ENCODE results near the gene MDN1.

Gene MDN1

GRCh38 chr6:89618026-89618425 is 201.6 kb downstream of the MDN1 start:
- Histone ChIP-seq H3K4me1 (ENCODE audit: control insufficient read depth in 2 of 2, insufficient read depth in 2 of 2, low read length in 2 of 2) (no peaks in the 10 kb centered on the region), H3K9me3 (ENCODE audit: control insufficient read depth in 2 of 2, low read length in 2 of 2) (no peaks in the 10 kb centered on the region), H3K4me3 (ENCODE audit: low read length in 2 of 2) (no peak overlapping the region), H3K9ac (ENCODE audit: low read depth in 1 of 2, low read length in 2 of 2) (no peak overlapping the region), H3K36me3 (ENCODE audit: control insufficient read depth in 2 of 2, insufficient read depth in 2 of 2, low read length in 2 of 2) (no peaks in the 10 kb centered on the region), H3K27ac (ENCODE audit: low read depth in 2 of 2, low read length in 2 of 2) (no peak overlapping the region), H3K27me3 (ENCODE audit: control insufficient read depth in 2 of 2, insufficient read depth in 2 of 2, low read length in 2 of 2) (no peaks in the 10 kb centered on the region)

- H3K4me1 ChIP-seq (ENCODE audit: control insufficient read depth in 2 of 2, insufficient read depth in 2 of 2, low read length in 2 of 2), result no peaks in the 10 kb centered on the region
- H3K27me3 ChIP-seq (ENCODE audit: control insufficient read depth in 2 of 2, insufficient read depth in 2 of 2, low read length in 2 of 2), result no peaks in the 10 kb centered on the region
- no peaks in the 10 kb centered on the region for H3K36me3 ChIP-seq (ENCODE audit: control insufficient read depth in 2 of 2, insufficient read depth in 2 of 2, low read length in 2 of 2)
- no peak overlapping the region for H3K4me3 ChIP-seq (ENCODE audit: low read length in 2 of 2)
- H3K9me3 ChIP-seq (ENCODE audit: control insufficient read depth in 2 of 2, low read length in 2 of 2), result no peaks in the 10 kb centered on the region
- H3K27ac ChIP-seq (ENCODE audit: low read depth in 2 of 2, low read length in 2 of 2), result no peak overlapping the region
- H3K9ac ChIP-seq (ENCODE audit: low read depth in 1 of 2, low read length in 2 of 2), result no peak overlapping the region
Measured at GRCh38 chr6:89616531-89616930, 203.1 kb downstream of the MDN1 start.

- no peaks in the 10 kb centered on the region for H3K9me3 ChIP-seq (ENCODE audit: control insufficient read depth in 2 of 2, low read length in 2 of 2)
- H3K27ac ChIP-seq (ENCODE audit: low read depth in 2 of 2, low read length in 2 of 2), result no peak overlapping the region
- H3K36me3 ChIP-seq (ENCODE audit: control insufficient read depth in 2 of 2, insufficient read depth in 2 of 2, low read length in 2 of 2), result no peaks in the 10 kb centered on the region
- H3K27me3 ChIP-seq (ENCODE audit: control insufficient read depth in 2 of 2, insufficient read depth in 2 of 2, low read length in 2 of 2), result no peaks in the 10 kb centered on the region
- H3K4me3 ChIP-seq (ENCODE audit: low read length in 2 of 2), result no peak overlapping the region
- H3K9ac ChIP-seq (ENCODE audit: low read depth in 1 of 2, low read length in 2 of 2), result no peak overlapping the region
- H3K4me1 ChIP-seq (ENCODE audit: control insufficient read depth in 2 of 2, insufficient read depth in 2 of 2, low read length in 2 of 2), result no peaks in the 10 kb centered on the region
Measured at GRCh38 chr6:89615882-89616281, 203.7 kb downstream of the MDN1 start.

GRCh38 chr6:89613790-89614189 is 205.8 kb downstream of the MDN1 start:
- no peaks in the 10 kb centered on the region for H3K4me1 ChIP-seq (ENCODE audit: control insufficient read depth in 2 of 2, insufficient read depth in 2 of 2, low read length in 2 of 2)
- no peaks in the 10 kb centered on the region for H3K27me3 ChIP-seq (ENCODE audit: control insufficient read depth in 2 of 2, insufficient read depth in 2 of 2, low read length in 2 of 2)
- no peaks in the 10 kb centered on the region for H3K36me3 ChIP-seq (ENCODE audit: control insufficient read depth in 2 of 2, insufficient read depth in 2 of 2, low read length in 2 of 2)
- H3K27ac ChIP-seq (ENCODE audit: low read depth in 2 of 2, low read length in 2 of 2), result no peak overlapping the region
- no peak overlapping the region for H3K9ac ChIP-seq (ENCODE audit: low read depth in 1 of 2, low read length in 2 of 2)
- no peak overlapping the region for H3K4me3 ChIP-seq (ENCODE audit: low read length in 2 of 2)
- H3K9me3 ChIP-seq (ENCODE audit: control insufficient read depth in 2 of 2, low read length in 2 of 2), result no peaks in the 10 kb centered on the region

- no peaks in the 10 kb centered on the region for H3K36me3 ChIP-seq (ENCODE audit: control insufficient read depth in 2 of 2, insufficient read depth in 2 of 2, low read length in 2 of 2)
- H3K4me1 ChIP-seq (ENCODE audit: control insufficient read depth in 2 of 2, insufficient read depth in 2 of 2, low read length in 2 of 2), result no peaks in the 10 kb centered on the region
- H3K27ac ChIP-seq (ENCODE audit: low read depth in 2 of 2, low read length in 2 of 2), result no peak overlapping the region
- no peaks in the 10 kb centered on the region for H3K27me3 ChIP-seq (ENCODE audit: control insufficient read depth in 2 of 2, insufficient read depth in 2 of 2, low read length in 2 of 2)
- no peak overlapping the region for H3K9ac ChIP-seq (ENCODE audit: low read depth in 1 of 2, low read length in 2 of 2)
- H3K9me3 ChIP-seq (ENCODE audit: control insufficient read depth in 2 of 2, low read length in 2 of 2), result no peaks in the 10 kb centered on the region
- no peak overlapping the region for H3K4me3 ChIP-seq (ENCODE audit: low read length in 2 of 2)
Measured at GRCh38 chr6:89612121-89612520, 207.5 kb downstream of the MDN1 start.

- no peaks in the 10 kb centered on the region for H3K36me3 ChIP-seq (ENCODE audit: control insufficient read depth in 2 of 2, insufficient read depth in 2 of 2, low read length in 2 of 2)
- no peak overlapping the region for H3K9ac ChIP-seq (ENCODE audit: low read depth in 1 of 2, low read length in 2 of 2)
- no peaks in the 10 kb centered on the region for H3K9me3 ChIP-seq (ENCODE audit: control insufficient read depth in 2 of 2, low read length in 2 of 2)
- H3K4me1 ChIP-seq (ENCODE audit: control insufficient read depth in 2 of 2, insufficient read depth in 2 of 2, low read length in 2 of 2), result no peaks in the 10 kb centered on the region
- H3K4me3 ChIP-seq (ENCODE audit: low read length in 2 of 2), result no peak overlapping the region
- H3K27me3 ChIP-seq (ENCODE audit: control insufficient read depth in 2 of 2, insufficient read depth in 2 of 2, low read length in 2 of 2), result no peaks in the 10 kb centered on the region
- H3K27ac ChIP-seq (ENCODE audit: low read depth in 2 of 2, low read length in 2 of 2), result no peak overlapping the region
Measured at GRCh38 chr6:89611666-89612065, 207.9 kb downstream of the MDN1 start.

- H3K4me3 ChIP-seq (ENCODE audit: low read length in 2 of 2), result no peak overlapping the region
- no peaks in the 10 kb centered on the region for H3K4me1 ChIP-seq (ENCODE audit: control insufficient read depth in 2 of 2, insufficient read depth in 2 of 2, low read length in 2 of 2)
- no peaks in the 10 kb centered on the region for H3K27me3 ChIP-seq (ENCODE audit: control insufficient read depth in 2 of 2, insufficient read depth in 2 of 2, low read length in 2 of 2)
- no peaks in the 10 kb centered on the region for H3K36me3 ChIP-seq (ENCODE audit: control insufficient read depth in 2 of 2, insufficient read depth in 2 of 2, low read length in 2 of 2)
- no peaks in the 10 kb centered on the region for H3K9me3 ChIP-seq (ENCODE audit: control insufficient read depth in 2 of 2, low read length in 2 of 2)
- no peak overlapping the region for H3K27ac ChIP-seq (ENCODE audit: low read depth in 2 of 2, low read length in 2 of 2)
- H3K9ac ChIP-seq (ENCODE audit: low read depth in 1 of 2, low read length in 2 of 2), result no peak overlapping the region
Measured at GRCh38 chr6:89610149-89610642, 209.4 kb downstream of the MDN1 start.

GRCh38 chr6:89605861-89606260 is 213.7 kb downstream of the MDN1 start:
- H3K36me3 ChIP-seq (ENCODE audit: control insufficient read depth in 2 of 2, insufficient read depth in 2 of 2, low read length in 2 of 2), result no peaks in the 10 kb centered on the region
- H3K4me3 ChIP-seq (ENCODE audit: low read length in 2 of 2), result no peak overlapping the region
- no peak overlapping the region for H3K27ac ChIP-seq (ENCODE audit: low read depth in 2 of 2, low read length in 2 of 2)
- no peak overlapping the region for H3K9ac ChIP-seq (ENCODE audit: low read depth in 1 of 2, low read length in 2 of 2)
- no peaks in the 10 kb centered on the region for H3K9me3 ChIP-seq (ENCODE audit: control insufficient read depth in 2 of 2, low read length in 2 of 2)
- no peaks in the 10 kb centered on the region for H3K4me1 ChIP-seq (ENCODE audit: control insufficient read depth in 2 of 2, insufficient read depth in 2 of 2, low read length in 2 of 2)
- no peaks in the 10 kb centered on the region for H3K27me3 ChIP-seq (ENCODE audit: control insufficient read depth in 2 of 2, insufficient read depth in 2 of 2, low read length in 2 of 2)

GRCh38 chr6:89604653-89605052 is 214.9 kb downstream of the MDN1 start:
- Histone ChIP-seq H3K27me3 (ENCODE audit: control insufficient read depth in 2 of 2, insufficient read depth in 2 of 2, low read length in 2 of 2) (no peaks in the 10 kb centered on the region), H3K27ac (ENCODE audit: low read depth in 2 of 2, low read length in 2 of 2) (no peak overlapping the region), H3K9me3 (ENCODE audit: control insufficient read depth in 2 of 2, low read length in 2 of 2) (no peaks in the 10 kb centered on the region), H3K9ac (ENCODE audit: low read depth in 1 of 2, low read length in 2 of 2) (no peak overlapping the region), H3K36me3 (ENCODE audit: control insufficient read depth in 2 of 2, insufficient read depth in 2 of 2, low read length in 2 of 2) (no peaks in the 10 kb centered on the region), H3K4me3 (ENCODE audit: low read length in 2 of 2) (no peak overlapping the region), H3K4me1 (ENCODE audit: control insufficient read depth in 2 of 2, insufficient read depth in 2 of 2, low read length in 2 of 2) (no peaks in the 10 kb centered on the region)

GRCh38 chr6:89602166-89602565 is 217.4 kb downstream of the MDN1 start:
- Histone ChIP-seq H3K9ac (ENCODE audit: low read depth in 1 of 2, low read length in 2 of 2) (no peak overlapping the region), H3K9me3 (ENCODE audit: control insufficient read depth in 2 of 2, low read length in 2 of 2) (no peaks in the 10 kb centered on the region), H3K4me3 (ENCODE audit: low read length in 2 of 2) (no peak overlapping the region), H3K27ac (ENCODE audit: low read depth in 2 of 2, low read length in 2 of 2) (no peak overlapping the region), H3K27me3 (ENCODE audit: control insufficient read depth in 2 of 2, insufficient read depth in 2 of 2, low read length in 2 of 2) (no peaks in the 10 kb centered on the region), H3K4me1 (ENCODE audit: control insufficient read depth in 2 of 2, insufficient read depth in 2 of 2, low read length in 2 of 2) (no peaks in the 10 kb centered on the region), H3K36me3 (ENCODE audit: control insufficient read depth in 2 of 2, insufficient read depth in 2 of 2, low read length in 2 of 2) (no peaks in the 10 kb centered on the region)

GRCh38 chr6:89599727-89600126 is 219.9 kb downstream of the MDN1 start:
- Histone ChIP-seq H3K27ac (ENCODE audit: low read depth in 2 of 2, low read length in 2 of 2) (no peak overlapping the region), H3K9ac (ENCODE audit: low read depth in 1 of 2, low read length in 2 of 2) (no peak overlapping the region)

More at GRCh38 chr6:89599727-89600126, 219.9 kb downstream of the MDN1 start:
- H3K36me3 ChIP-seq (ENCODE audit: control insufficient read depth in 2 of 2, insufficient read depth in 2 of 2, low read length in 2 of 2), result no peaks in the 10 kb centered on the region
- no peaks in the 10 kb centered on the region for H3K9me3 ChIP-seq (ENCODE audit: control insufficient read depth in 2 of 2, low read length in 2 of 2)
- H3K27me3 ChIP-seq (ENCODE audit: control insufficient read depth in 2 of 2, insufficient read depth in 2 of 2, low read length in 2 of 2), result no peaks in the 10 kb centered on the region
- H3K4me3 ChIP-seq (ENCODE audit: low read length in 2 of 2), result no peak overlapping the region
- no peaks in the 10 kb centered on the region for H3K4me1 ChIP-seq (ENCODE audit: control insufficient read depth in 2 of 2, insufficient read depth in 2 of 2, low read length in 2 of 2)
